ENCODE results near the gene SPTBN2.

SPTBN2 gene

GRCh38 chr11:66704659-66705360, 24.2 kb downstream of the SPTBN2 start:
- DNase-seq (ENCODE audit: low read depth, low spot score) = no peak

GRCh38 chr11:66701432-66702240, 27.4 kb downstream of the SPTBN2 start:
- DNase-seq (ENCODE audit: low read depth, low spot score) = no peak

GRCh38 chr11:66700742-66701141, 28.3 kb downstream of the SPTBN2 start:
- no peak for DNase-seq (ENCODE audit: low read depth, low spot score)

GRCh38 chr11:66700337-66700736, 28.7 kb downstream of the SPTBN2 start:
- no peak for DNase-seq (ENCODE audit: low read depth, low spot score)

- no peak for DNase-seq (ENCODE audit: low read depth, low spot score)
These were observed 30.5 kb downstream of the SPTBN2 start for GRCh38 chr11:66698491-66698890.

GRCh38 chr11:66697988-66698387, 31.0 kb downstream of the SPTBN2 start:
- DNase-seq (ENCODE audit: low read depth, low spot score) = no peak

GRCh38 chr11:66696146-66696545, 32.9 kb downstream of the SPTBN2 start:
- DNase-seq (ENCODE audit: low read depth, low spot score) = no peak

- peak; percentile 66 for DNase-seq (ENCODE audit: low read depth, low spot score)
These were observed 34.2 kb downstream of the SPTBN2 start for GRCh38 chr11:66694732-66695207.

- DNase-seq (ENCODE audit: low read depth, low spot score) = no peak
These were observed 35.0 kb downstream of the SPTBN2 start for GRCh38 chr11:66694056-66694410.

- no peak for DNase-seq (ENCODE audit: low read depth, low spot score)
These were observed 35.5 kb downstream of the SPTBN2 start for GRCh38 chr11:66693356-66694055.

GRCh38 chr11:66692871-66693331, 36.1 kb downstream of the SPTBN2 start:
- no peak for DNase-seq (ENCODE audit: low read depth, low spot score)

GRCh38 chr11:66692446-66692845, 36.6 kb downstream of the SPTBN2 start:
- no peak for DNase-seq (ENCODE audit: low read depth, low spot score)

- no peak for DNase-seq (ENCODE audit: low read depth, low spot score)
These were observed 37.6 kb downstream of the SPTBN2 start for GRCh38 chr11:66691311-66691980.

- DNase-seq (ENCODE audit: low read depth, low spot score) = no peak
These were observed 39.1 kb downstream of the SPTBN2 start for GRCh38 chr11:66689661-66690590.

- no peak for DNase-seq (ENCODE audit: low read depth, low spot score)
These were observed 40.2 kb downstream of the SPTBN2 start for GRCh38 chr11:66688561-66689534.

- DNase-seq (ENCODE audit: low read depth, low spot score) = no peak
These were observed 41.2 kb downstream of the SPTBN2 start for GRCh38 chr11:66687831-66688281.

- no peak for DNase-seq (ENCODE audit: low read depth, low spot score)
These were observed 41.9 kb downstream of the SPTBN2 start for GRCh38 chr11:66686801-66687750.

Measured in activated naive CD8-positive, alpha-beta T cell treated with anti-CD3 and anti-CD28 coated beads, Interleukin-2, amount 50 U/mL, for 16 hours (primary cell).